Measurements from ENCODE around the gene ATF7. TPM values are rescaled to one million over a fixed set of nuclear protein-coding genes. Genes with fewer than 3 reads are reported as not detected.
A peak's percentile ranks its signal among the peaks of the same experiment; 100 is the strongest.

ATF7 gene
- 10 to 100 TPM; 40.4 to 43.3 TPM for total RNA-seq
- 10 to 100 TPM; 16.8 to 22.9 TPM for polyA plus RNA-seq
- long read RNA-seq, donor 1, full-length matches to known transcripts: 8 of 18 reads
- long read RNA-seq, donor 1, partial matches to known transcripts: 10 of 18 reads
- long read RNA-seq, donor 1, other reads (novel, unspliced or antisense): 0 of 18 reads
- long read RNA-seq, donor 2, full-length matches to known transcripts: 2 of 2 reads
- long read RNA-seq, donor 2, partial matches to known transcripts: 0 of 2 reads
- long read RNA-seq, donor 2, other reads (novel, unspliced or antisense): 0 of 2 reads
- long read RNA-seq, donor 3, full-length matches to known transcripts: 7 of 18 reads
- long read RNA-seq, donor 3, partial matches to known transcripts: 11 of 18 reads
- long read RNA-seq, donor 3, other reads (novel, unspliced or antisense): 0 of 18 reads
- long read RNA-seq, donor 4, full-length matches to known transcripts: 4 of 4 reads
- long read RNA-seq, donor 4, partial matches to known transcripts: 0 of 4 reads
- long read RNA-seq, donor 4, other reads (novel, unspliced or antisense): 0 of 4 reads
- long read RNA-seq, donor 5, full-length matches to known transcripts: 3 of 15 reads
- long read RNA-seq, donor 5, partial matches to known transcripts: 12 of 15 reads
- long read RNA-seq, donor 5, other reads (novel, unspliced or antisense): 0 of 15 reads

DNA sequence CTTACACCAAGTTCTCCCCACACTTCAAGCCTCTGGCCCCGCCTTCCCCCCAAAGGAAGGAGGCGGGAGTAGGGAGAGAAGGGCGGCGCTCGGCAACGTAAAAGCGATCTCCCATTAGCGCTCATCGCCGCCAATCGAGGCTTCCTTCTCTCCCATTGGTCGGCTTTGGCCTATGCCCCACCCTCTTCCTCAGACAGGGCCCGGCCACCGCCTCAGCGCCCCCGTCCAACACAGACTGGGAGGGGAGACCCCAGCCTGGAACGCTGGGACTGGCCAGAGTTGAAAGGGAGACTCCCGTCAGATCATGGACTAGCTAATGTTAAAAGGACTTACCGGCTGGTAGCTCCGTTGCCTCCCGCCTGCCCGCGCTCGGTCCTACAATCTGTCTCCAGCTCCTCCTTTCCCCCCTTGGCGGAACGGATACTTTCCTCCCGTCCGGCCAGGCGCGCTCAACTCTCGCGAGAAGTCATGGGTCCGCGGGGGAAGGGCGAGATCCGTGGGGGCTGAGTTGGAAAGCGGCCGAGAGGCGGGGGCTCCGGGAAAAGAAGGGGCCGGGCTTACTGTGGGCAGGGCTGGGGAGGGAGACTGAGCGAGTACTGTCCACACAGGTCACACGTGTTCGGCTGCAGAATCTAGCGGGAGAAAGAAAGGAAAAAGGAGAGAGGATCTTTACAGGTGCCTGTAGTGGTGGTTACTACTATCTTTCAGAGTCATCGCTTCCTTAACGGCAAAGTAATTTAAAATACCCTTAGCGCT lies at the start of gene ATF7:
ATF7 (minus strand) TSS at position 437 of the 756 bp plus-strand sequence. CDS start 25,382 bp downstream, outside the sequence.
- Histone ChIP-seq H3K4me1 (ENCODE audit: control insufficient read depth in 5 of 5, insufficient read depth in 5 of 5, low read length in 5 of 5) (peaks cover 0 to 32% (median 12%) of the 10 kb centered on the region in 5 donors), H3K4me3 (peak within 1 kb of the TSS; percentile 65), H3K9ac (ENCODE audit: insufficient read depth in 1 of 2, low read length in 2 of 2) (peak within 1 kb of the TSS; percentile 75 to 92), H3K36me3 (ENCODE audit: control insufficient read depth in 4 of 4, insufficient read depth in 4 of 4, low read length in 4 of 4) (no peaks in the 10 kb centered on the region), H3K9me3 (ENCODE audit: control insufficient read depth in 4 of 4, insufficient read depth in 3 of 4, low read length in 3 of 4) (no peaks in the 10 kb centered on the region), H3K27me3 (ENCODE audit: control insufficient read depth in 3 of 3, insufficient read depth in 3 of 3, low read length in 2 of 3) (no peaks in the 10 kb centered on the region), H3K27ac (ENCODE audit: low read depth in 1 of 2, low read length in 1 of 2) (peak within 1 kb of the TSS; percentile 91 to 96)
- 0 to 2% methylated on average over 44 to 48 of the region's 48 CpGs for WGBS, 2 donors
- DNase-seq (peak; percentile 99), ATAC-seq (ENCODE audit: insufficient read depth, low FRiP score) (peak; percentile 97)
- TF ChIP-seq, protein P1, sequence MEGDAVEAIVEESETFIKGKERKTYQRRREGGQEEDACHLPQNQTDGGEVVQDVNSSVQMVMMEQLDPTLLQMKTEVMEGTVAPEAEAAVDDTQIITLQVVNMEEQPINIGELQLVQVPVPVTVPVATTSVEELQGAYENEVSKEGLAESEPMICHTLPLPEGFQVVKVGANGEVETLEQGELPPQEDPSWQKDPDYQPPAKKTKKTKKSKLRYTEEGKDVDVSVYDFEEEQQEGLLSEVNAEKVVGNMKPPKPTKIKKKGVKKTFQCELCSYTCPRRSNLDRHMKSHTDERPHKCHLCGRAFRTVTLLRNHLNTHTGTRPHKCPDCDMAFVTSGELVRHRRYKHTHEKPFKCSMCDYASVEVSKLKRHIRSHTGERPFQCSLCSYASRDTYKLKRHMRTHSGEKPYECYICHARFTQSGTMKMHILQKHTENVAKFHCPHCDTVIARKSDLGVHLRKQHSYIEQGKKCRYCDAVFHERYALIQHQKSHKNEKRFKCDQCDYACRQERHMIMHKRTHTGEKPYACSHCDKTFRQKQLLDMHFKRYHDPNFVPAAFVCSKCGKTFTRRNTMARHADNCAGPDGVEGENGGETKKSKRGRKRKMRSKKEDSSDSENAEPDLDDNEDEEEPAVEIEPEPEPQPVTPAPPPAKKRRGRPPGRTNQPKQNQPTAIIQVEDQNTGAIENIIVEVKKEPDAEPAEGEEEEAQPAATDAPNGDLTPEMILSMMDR (IDR thresholded peaks at IDR 0.05; ENCODE audit: control extremely low read depth, extremely low read depth): no peak

DNA sequence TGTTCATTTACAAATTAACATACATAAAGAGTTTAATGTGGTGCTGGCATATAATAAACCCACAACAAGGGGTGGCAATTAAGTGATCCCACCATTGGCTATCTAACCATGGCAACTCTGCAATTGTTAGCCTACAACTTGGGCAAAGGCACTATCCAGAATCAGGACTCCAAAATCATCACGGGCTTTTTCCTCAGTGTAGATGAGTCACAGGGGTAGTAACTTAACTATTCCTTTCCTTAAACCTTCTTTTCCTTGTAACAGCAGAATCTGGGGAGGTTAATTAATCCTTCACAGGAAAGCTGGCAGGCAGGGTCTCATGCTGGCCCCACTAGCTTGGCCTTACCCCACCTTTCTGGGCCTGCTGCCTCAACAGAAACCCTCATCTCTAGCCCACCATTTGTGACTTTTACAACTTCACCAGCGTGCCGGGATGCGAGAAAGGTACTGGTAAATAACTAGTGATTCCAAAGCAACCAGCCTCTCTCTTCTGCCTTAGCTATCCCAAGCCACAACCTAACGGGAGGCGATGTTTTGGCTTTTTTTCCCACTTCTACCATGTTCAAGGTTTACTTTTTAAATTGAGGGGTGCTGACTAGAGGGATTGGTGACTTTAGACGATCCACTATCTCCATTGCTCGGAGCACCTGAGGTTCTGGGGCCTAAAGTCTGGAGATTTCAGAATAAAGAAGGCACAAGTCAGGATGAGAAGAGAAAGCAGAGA lies 49.0 kb upstream of the ATF7 start:
- peaks cover 9 to 28% (median 18%) of the 10 kb centered on the region in 4 donors for H3K36me3 ChIP-seq (ENCODE audit: control insufficient read depth in 4 of 4, insufficient read depth in 4 of 4, low read length in 4 of 4)
- 30 to 48% methylated on average over 8 of the region's 8 CpGs for WGBS, 2 donors
- peaks cover 5 to 32% (median 9%) of the 10 kb centered on the region in 5 donors for H3K4me1 ChIP-seq (ENCODE audit: control insufficient read depth in 5 of 5, insufficient read depth in 5 of 5, low read length in 5 of 5)
- TF ChIP-seq, protein P1 (IDR thresholded peaks at IDR 0.05; ENCODE audit: control extremely low read depth, extremely low read depth): no peak
- peak overlapping the region; percentile 87 to 96 for H3K27ac ChIP-seq (ENCODE audit: low read depth in 1 of 2, low read length in 1 of 2)
- peak overlapping the region; percentile 63 for H3K4me3 ChIP-seq
- H3K27me3 ChIP-seq (ENCODE audit: control insufficient read depth in 3 of 3, insufficient read depth in 3 of 3, low read length in 2 of 3): no peaks in the 10 kb centered on the region
- DNase-seq (no peak), ATAC-seq (ENCODE audit: insufficient read depth, low FRiP score) (no peak)
- no peaks in the 10 kb centered on the region for H3K9me3 ChIP-seq (ENCODE audit: control insufficient read depth in 4 of 4, insufficient read depth in 3 of 4, low read length in 3 of 4)
- H3K9ac ChIP-seq (ENCODE audit: insufficient read depth in 1 of 2, low read length in 2 of 2): peak overlapping the region; percentile 82 to 94

DNA sequence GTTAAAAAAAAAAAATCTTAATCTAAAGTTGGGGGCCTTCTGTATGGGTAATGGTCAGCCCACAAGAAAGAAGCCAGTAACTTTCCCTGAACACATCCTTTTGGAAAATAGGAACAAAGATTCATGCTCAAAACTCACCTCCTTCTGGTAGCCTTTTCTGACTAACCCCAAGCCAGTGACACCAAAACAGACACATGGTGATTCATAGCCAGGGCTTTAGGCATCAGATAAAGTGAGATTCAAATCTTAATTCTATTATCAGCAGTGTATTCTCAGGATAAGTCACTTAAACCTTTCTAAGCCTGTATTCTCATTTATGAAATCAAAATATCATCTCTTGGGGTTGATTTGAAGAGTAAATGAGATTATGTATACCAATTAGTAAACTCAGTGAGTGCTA lies 44.8 kb upstream of the ATF7 start:
- no peak for DNase-seq
- no peaks in the 10 kb centered on the region for H3K9me3 ChIP-seq (ENCODE audit: control insufficient read depth in 4 of 4, insufficient read depth in 3 of 4, low read length in 3 of 4)
- H3K36me3 ChIP-seq (ENCODE audit: control insufficient read depth in 4 of 4, insufficient read depth in 4 of 4, low read length in 4 of 4): peaks cover 20 to 51% (median 36%) of the 10 kb centered on the region in 4 donors
- H3K9ac ChIP-seq (ENCODE audit: insufficient read depth in 1 of 2, low read length in 2 of 2): no peak overlapping the region
- peaks cover 2 to 10% (median 5%) of the 10 kb centered on the region in 5 donors for H3K4me1 ChIP-seq (ENCODE audit: control insufficient read depth in 5 of 5, insufficient read depth in 5 of 5, low read length in 5 of 5)
- H3K27ac ChIP-seq (ENCODE audit: low read depth in 1 of 2, low read length in 1 of 2): no peak overlapping the region
- H3K27me3 ChIP-seq (ENCODE audit: control insufficient read depth in 3 of 3, insufficient read depth in 3 of 3, low read length in 2 of 3): no peaks in the 10 kb centered on the region
- TF ChIP-seq, protein P1 (IDR thresholded peaks at IDR 0.05; ENCODE audit: control extremely low read depth, extremely low read depth): no peak
- H3K4me3 ChIP-seq: no peak overlapping the region
- no peak for ATAC-seq (ENCODE audit: insufficient read depth, low FRiP score)
